B cell (primary cell): Measurements from ENCODE around the gene MORN4. TPM values are rescaled to one million over a fixed set of nuclear protein-coding genes. Genes with fewer than 3 reads are reported as not detected.

Source experiments
- ATAC-seq: fragments of 200-7000 bp; cut with Tn5 transposase; one replicate; pipeline ENCODE4 v1.10.0; 2021; ENCODE audit warnings: low read depth, mild to moderate bottlenecking, moderate number of reproducible peaks, moderate library complexity
- CTCF ChIA-PET: fragments of 350-600 bp; sonication (Branson Sonifier 250); formaldehyde crosslinking; loops from one replicate; lab custom pipeline; 2021; ENCODE audit warnings: antibody characterized with exemption, inconsistent platforms; lab: Charles Lee
- POLR2A ChIA-PET: fragments of 350-600 bp; sonication (Branson Sonifier 250); formaldehyde crosslinking; loops from one replicate; lab custom pipeline; 2021; ENCODE audit warnings: antibody characterized with exemption; lab: Charles Lee
- DNase-seq: peaks from one replicate; pipeline ENCODE4 v3.0.0; 2013
- H2AFZ ChIP-seq: 2 replicates; pipeline ENCODE4 v1.6.1; 2012; ENCODE audit warnings: mild to moderate bottlenecking, low read depth, low read length; ENCODE audit not compliant: insufficient read depth, poor library complexity, severe bottlenecking
- H3K27ac ChIP-seq, 2 donors: 1 replicate in 1 of 2; 2 replicates in 1 of 2; pipeline ENCODE4 v1.5.1; 2012 to 2013; ENCODE audit warnings: low read length in 2 of 2, mild to moderate bottlenecking in 2 of 2, moderate library complexity in 1 of 2
- H3K27me3 ChIP-seq, 4 experiments: fragments of 200-600 bp in 1 of 4; sonication (generic) in 1 of 4; replicated peaks in 1 of 4; 1 replicate in 2 of 4; 2 replicates in 2 of 4; pipeline versions ENCODE4 v1.6.1 to v1.7.0; 2013 to 2016; ENCODE audit warnings: low read length in 3 of 4, mild to moderate bottlenecking in 2 of 4, mixed read lengths in 1 of 4, moderate library complexity in 1 of 4; ENCODE audit not compliant: insufficient read depth in 4 of 4, control insufficient read depth in 3 of 4; ENCODE audit errors: control extremely low read depth in 1 of 4
- H3K36me3 ChIP-seq, 2 experiments: replicated peaks in 1 of 2; 1 replicate in 1 of 2; 2 replicates in 1 of 2; pipeline versions ENCODE4 v1.6.1 to v1.7.1; 2013; ENCODE audit warnings: low read length in 1 of 2; ENCODE audit not compliant: insufficient read depth in 2 of 2, control insufficient read depth in 1 of 2; ENCODE audit errors: control extremely low read depth in 1 of 2, extremely low read depth in 1 of 2
- H3K4me1 ChIP-seq, 2 donors: fragments of 200-600 bp in 1 of 2; sonication (generic) in 1 of 2; 1 replicate in 1 of 2; 2 replicates in 1 of 2; pipeline versions ENCODE4 v1.5.1 to v1.6.1; 2013 to 2017; ENCODE audit warnings: low read length in 2 of 2; ENCODE audit not compliant: control insufficient read depth in 2 of 2, insufficient read depth in 2 of 2
- H3K4me2 ChIP-seq: replicated peaks from 2 replicates; pipeline ENCODE3; 2012; ENCODE audit warnings: mild to moderate bottlenecking, low read depth, low read length; ENCODE audit not compliant: poor library complexity, severe bottlenecking
- H3K4me3 ChIP-seq, 5 experiments: fragments of 200-600 bp in 1 of 5; sonication (generic) in 1 of 5; 1 replicate in 3 of 5; 2 replicates in 2 of 5; pipeline versions ENCODE4 v1.5.1 to v1.7.0; 2011 to 2016; ENCODE audit warnings: low read length in 4 of 5, mild to moderate bottlenecking in 4 of 5, low read depth in 2 of 5, control low read depth in 1 of 5, moderate library complexity in 1 of 5; ENCODE audit not compliant: insufficient read depth in 1 of 5; ENCODE audit errors: control extremely low read depth in 1 of 5, extremely low read depth in 1 of 5
- H3K79me2 ChIP-seq: fragments of 200-600 bp; sonication (generic); one replicate; pipeline ENCODE4 v1.6.0; 2016; ENCODE audit warnings: low read length; ENCODE audit not compliant: control insufficient read depth, insufficient read depth
- H3K9ac ChIP-seq: fragments of 200-600 bp; sonication (generic); 2 replicates; pipeline ENCODE4 v1.6.1; 2017; ENCODE audit warnings: mild to moderate bottlenecking, low read length, moderate library complexity
- H3K9me3 ChIP-seq, 3 donors: one replicate each; pipeline versions ENCODE4 v1.6.1 to v1.7.1; 2013; ENCODE audit warnings: low read length in 2 of 3; ENCODE audit not compliant: control insufficient read depth in 2 of 3, insufficient read depth in 1 of 3; ENCODE audit errors: control extremely low read depth in 1 of 3
- H4K20me1 ChIP-seq: 2 replicates; pipeline ENCODE4 v1.6.0; 2012; ENCODE audit warnings: mild to moderate bottlenecking, low read length; ENCODE audit not compliant: insufficient read depth, control insufficient read depth, poor library complexity, severe bottlenecking
- H3K27ac Mint-ChIP-seq: one replicate; pipeline ENCODE4 v1.8.0; 2021; ENCODE audit warnings: mixed read lengths
- H3K27me3 Mint-ChIP-seq: one replicate; pipeline ENCODE4 v1.8.0; 2021; ENCODE audit warnings: mixed read lengths
- H3K4me1 Mint-ChIP-seq: one replicate; pipeline ENCODE4 v1.8.0; 2021; ENCODE audit warnings: mixed read lengths
- H3K4me3 Mint-ChIP-seq: one replicate; pipeline ENCODE4 v1.8.0; 2021; ENCODE audit warnings: mixed read lengths
- H3K9me3 Mint-ChIP-seq: one replicate; pipeline ENCODE4 v1.8.0; 2022; ENCODE audit warnings: mixed read lengths; ENCODE audit not compliant: insufficient read depth
- CTCF ChIP-seq: fragments of 200-600 bp; IDR thresholded peaks from one replicate; pipeline ENCODE4 v1.8.0; 2022; ENCODE audit warnings: antibody characterized with exemption, mild to moderate bottlenecking
- EZH2 ChIP-seq: IDR thresholded peaks from 2 replicates; pipeline ENCODE4 v1.6.1; 2012; ENCODE audit warnings: borderline replicate concordance, low read depth, mild to moderate bottlenecking, moderate library complexity, low read length; ENCODE audit not compliant: insufficient read depth, poor library complexity, severe bottlenecking
- WGBS: methylation state at CpG from one replicate; pipeline ENCODE4 v1.1.5; 2013; ENCODE audit warnings: missing lambda C conversion rate; ENCODE audit not compliant: insufficient coverage; 5-methylcytosine and 5-hydroxymethylcytosine counted together
- intact Hi-C: fragments of 100-400 bp; cut with micrococcal nuclease; formaldehyde crosslinking; loops from one replicate; pipeline ENCODE4 v1.10.0; 2022
- polyA plus RNA-seq: library from polyadenylated mRNA; depleted of rRNA; stranded (reverse); fragments of >200 nt; gene quantifications from 2 replicates; pipeline ENCODE4 v1.2.3, GENCODE V29; 2012
- total RNA-seq, 2 donors: library from RNA; stranded (reverse); fragments of 120-200 nt in 1 of 2; gene quantifications; 1 replicate in 1 of 2; 2 replicates in 1 of 2; pipeline versions ENCODE4 v1.2.3 to v1.2.4, GENCODE V29; 2013 to 2022

MORN4 gene
- total and polyA plus RNA-seq, 2 donors (not counting 1 experiment from before 2014, with no cell fraction given): 1.5 to 2.8 TPM

GRCh38 chr10:97585439-97585811 lies 47.9 kb downstream of the MORN4 start:
- no peak overlapping the region for H3K4me3 Mint-ChIP-seq
- H2AFZ ChIP-seq: no peak overlapping the region
- no peak overlapping the region for H3K4me2 ChIP-seq
- TF ChIP-seq EZH2: no peak
- TF ChIP-seq CTCF: no peak
- no peaks in the 10 kb centered on the region for H3K4me1 ChIP-seq
- POLR2A ChIA-PET: no interaction called here
- H3K27ac ChIP-seq: no peak overlapping the region
- H3K9me3 Mint-ChIP-seq: no peaks in the 10 kb centered on the region
- no peaks in the 10 kb centered on the region for H3K27me3 ChIP-seq
- no peaks in the 10 kb centered on the region for H3K36me3 ChIP-seq
- H3K9me3 ChIP-seq: no peaks in the 10 kb centered on the region
- H3K4me3 ChIP-seq: no peak overlapping the region
- CTCF ChIA-PET: no interaction called here
- H3K27ac Mint-ChIP-seq: no peak overlapping the region
- peaks cover 3% of the 10 kb centered on the region for H3K27me3 Mint-ChIP-seq
- 93% methylated on average over 4 of the region's 5 CpGs for WGBS
- no peak for DNase-seq
- no peaks in the 10 kb centered on the region for H4K20me1 ChIP-seq
- no peaks in the 10 kb centered on the region for H3K79me2 ChIP-seq
- H3K4me1 Mint-ChIP-seq: no peaks in the 10 kb centered on the region
- intact Hi-C loops: no loop called here
- H3K9ac ChIP-seq: no peak overlapping the region
- ATAC-seq: no peak

- intact Hi-C loops: no loop called here
- no peaks in the 10 kb centered on the region for H3K36me3 ChIP-seq
- TF ChIP-seq CTCF: no peak
- no peak for TF ChIP-seq EZH2
- no peaks in the 10 kb centered on the region for H3K27me3 ChIP-seq
- ChIA-PET POLR2A (no interaction called here), CTCF (no interaction called here)
- H3K27me3 Mint-ChIP-seq: peaks cover 3% of the 10 kb centered on the region
- H3K4me1 Mint-ChIP-seq: no peaks in the 10 kb centered on the region
- 95% methylated on average over 4 of the region's 5 CpGs for WGBS
- H3K9me3 ChIP-seq: no peaks in the 10 kb centered on the region
- no peaks in the 10 kb centered on the region for H4K20me1 ChIP-seq
- ATAC-seq: no peak
- no peak overlapping the region for H3K4me3 Mint-ChIP-seq
- H3K9ac ChIP-seq: no peak overlapping the region
- H3K4me2 ChIP-seq: no peak overlapping the region
- no peak overlapping the region for H2AFZ ChIP-seq
- H3K27ac ChIP-seq: no peak overlapping the region
- no peak overlapping the region for H3K27ac Mint-ChIP-seq
- H3K4me1 ChIP-seq: no peaks in the 10 kb centered on the region
- no peaks in the 10 kb centered on the region for H3K79me2 ChIP-seq
- no peaks in the 10 kb centered on the region for H3K9me3 Mint-ChIP-seq
- no peak for DNase-seq
- H3K4me3 ChIP-seq: no peak overlapping the region
These were observed 48.4 kb downstream of the MORN4 start for GRCh38 chr10:97584798-97585438.
